Measurements from ENCODE around the gene HDAC4.

Gene HDAC4

GRCh38 chr2:239255218-239255617, 145.6 kb downstream of the HDAC4 start:
- no peak for DNase-seq (ENCODE audit: low read depth in 2 of 2)

GRCh38 chr2:239253701-239254436, 147.0 kb downstream of the HDAC4 start:
- no peak for DNase-seq (ENCODE audit: low read depth in 2 of 2)

GRCh38 chr2:239253264-239253663, 147.6 kb downstream of the HDAC4 start:
- DNase-seq (ENCODE audit: low read depth in 2 of 2): no peak

- DNase-seq (ENCODE audit: low read depth in 2 of 2): no peak
Measured at GRCh38 chr2:239252801-239253200, 148.0 kb downstream of the HDAC4 start.

- DNase-seq (ENCODE audit: low read depth in 2 of 2): no peak
Measured at GRCh38 chr2:239252393-239252792, 148.4 kb downstream of the HDAC4 start.

GRCh38 chr2:239251971-239252370, 148.8 kb downstream of the HDAC4 start:
- DNase-seq (ENCODE audit: low read depth in 2 of 2): no peak

- no peak for DNase-seq (ENCODE audit: low read depth in 2 of 2)
Measured at GRCh38 chr2:239250216-239251081, 150.4 kb downstream of the HDAC4 start.

DNA sequence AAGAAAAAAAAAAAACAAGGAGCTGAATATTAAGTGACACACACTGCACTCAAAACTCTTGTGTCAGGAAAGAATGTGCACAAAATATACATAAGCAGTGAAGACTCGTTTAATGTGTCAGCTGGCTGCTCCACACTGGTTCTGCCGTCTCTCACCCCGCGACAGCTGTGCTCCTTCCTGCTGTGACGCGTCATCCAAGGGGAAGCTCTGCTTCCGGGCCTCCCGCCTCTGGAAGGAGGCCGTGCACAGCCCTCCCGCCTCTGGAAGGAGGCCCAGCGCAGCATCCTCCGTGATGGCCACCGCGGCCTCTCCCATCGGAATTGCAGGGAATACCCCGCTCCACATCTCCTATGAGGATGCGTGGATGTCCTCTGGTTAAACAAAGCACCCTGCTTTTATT, 151.0 kb downstream of the HDAC4 start:
- no peak for DNase-seq (ENCODE audit: low read depth in 2 of 2)

DNA sequence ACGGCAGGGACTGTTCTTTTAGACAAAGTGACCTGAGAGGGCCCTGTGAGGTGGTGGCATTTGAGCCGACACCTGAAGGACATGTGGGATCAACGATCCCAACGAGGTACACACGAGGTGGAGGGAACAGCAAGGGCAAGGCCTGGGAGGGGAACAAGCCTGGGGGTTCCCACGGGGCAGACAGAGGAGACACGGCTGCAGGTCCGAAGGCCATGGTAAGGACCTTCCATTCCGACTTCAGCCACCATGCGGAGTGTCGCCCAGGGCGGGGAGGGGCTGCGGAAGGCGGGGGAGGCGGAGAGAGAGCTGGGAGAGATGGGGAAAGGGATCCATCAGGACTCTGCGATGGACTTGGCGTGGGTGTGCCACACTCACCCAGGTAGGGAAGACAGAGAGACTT, 151.8 kb downstream of the HDAC4 start:
- no peak for DNase-seq (ENCODE audit: low read depth in 2 of 2)

DNA sequence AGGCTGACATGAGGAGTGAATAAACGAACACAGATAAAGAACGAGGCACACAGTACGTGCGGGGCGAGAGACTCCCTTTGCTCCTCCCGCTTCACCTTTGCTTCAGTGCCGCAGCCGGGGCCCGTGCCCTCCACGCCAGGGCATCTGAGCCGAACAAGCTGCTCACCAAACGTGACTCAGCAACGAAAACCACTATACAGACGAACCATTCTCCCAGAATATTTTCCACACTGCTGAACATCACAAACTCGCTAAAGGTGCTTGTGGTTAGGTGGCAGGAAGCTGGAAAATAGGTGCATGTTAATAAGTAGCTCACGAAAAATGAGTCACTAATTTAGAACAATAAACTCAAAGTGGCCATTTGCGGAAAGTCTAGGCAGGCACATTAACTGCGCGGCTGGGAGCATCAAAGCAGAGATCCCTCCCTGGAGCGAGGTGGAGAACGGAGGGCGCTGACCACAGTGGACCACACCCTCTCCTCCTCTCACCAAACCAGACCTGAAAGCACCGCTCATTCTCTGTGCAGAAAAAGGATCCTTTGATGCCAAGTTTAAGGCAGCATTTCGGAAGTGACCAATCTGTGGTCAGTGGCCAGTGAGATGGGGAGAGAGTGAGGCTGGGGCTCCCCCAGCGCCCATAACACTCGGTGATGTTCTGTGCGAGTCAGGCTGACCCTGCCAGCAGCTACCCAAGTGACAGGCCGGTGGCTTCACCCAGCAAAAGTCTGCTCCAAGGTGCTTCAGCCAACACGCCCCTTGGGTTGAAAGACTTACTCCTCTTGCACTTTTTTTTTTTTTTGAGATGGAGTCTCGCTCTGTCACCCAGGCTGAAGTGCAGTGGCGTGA, 153.2 kb downstream of the HDAC4 start:
- DNase-seq (ENCODE audit: low read depth in 2 of 2): no peak

DNA sequence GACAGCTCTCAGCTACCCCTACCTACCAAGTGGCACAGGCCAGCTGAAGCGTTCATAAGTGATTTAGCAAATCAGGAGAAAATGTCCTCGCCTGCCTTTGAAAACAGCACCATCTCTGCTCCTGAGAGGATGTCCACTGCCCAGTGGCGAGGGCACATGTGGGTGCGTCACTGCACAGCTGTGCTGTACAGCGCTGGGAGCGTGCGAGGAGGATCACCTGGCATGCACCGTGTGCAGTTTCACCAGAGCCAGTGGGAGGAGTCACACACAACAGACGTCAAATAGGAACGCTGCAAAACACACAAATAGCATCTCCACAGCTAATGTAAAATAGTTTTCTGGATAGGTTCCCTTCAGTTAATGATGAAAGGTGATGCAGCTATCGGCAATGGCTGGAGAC, 154.1 kb downstream of the HDAC4 start:
- no peak for DNase-seq (ENCODE audit: low read depth in 2 of 2)

DNA sequence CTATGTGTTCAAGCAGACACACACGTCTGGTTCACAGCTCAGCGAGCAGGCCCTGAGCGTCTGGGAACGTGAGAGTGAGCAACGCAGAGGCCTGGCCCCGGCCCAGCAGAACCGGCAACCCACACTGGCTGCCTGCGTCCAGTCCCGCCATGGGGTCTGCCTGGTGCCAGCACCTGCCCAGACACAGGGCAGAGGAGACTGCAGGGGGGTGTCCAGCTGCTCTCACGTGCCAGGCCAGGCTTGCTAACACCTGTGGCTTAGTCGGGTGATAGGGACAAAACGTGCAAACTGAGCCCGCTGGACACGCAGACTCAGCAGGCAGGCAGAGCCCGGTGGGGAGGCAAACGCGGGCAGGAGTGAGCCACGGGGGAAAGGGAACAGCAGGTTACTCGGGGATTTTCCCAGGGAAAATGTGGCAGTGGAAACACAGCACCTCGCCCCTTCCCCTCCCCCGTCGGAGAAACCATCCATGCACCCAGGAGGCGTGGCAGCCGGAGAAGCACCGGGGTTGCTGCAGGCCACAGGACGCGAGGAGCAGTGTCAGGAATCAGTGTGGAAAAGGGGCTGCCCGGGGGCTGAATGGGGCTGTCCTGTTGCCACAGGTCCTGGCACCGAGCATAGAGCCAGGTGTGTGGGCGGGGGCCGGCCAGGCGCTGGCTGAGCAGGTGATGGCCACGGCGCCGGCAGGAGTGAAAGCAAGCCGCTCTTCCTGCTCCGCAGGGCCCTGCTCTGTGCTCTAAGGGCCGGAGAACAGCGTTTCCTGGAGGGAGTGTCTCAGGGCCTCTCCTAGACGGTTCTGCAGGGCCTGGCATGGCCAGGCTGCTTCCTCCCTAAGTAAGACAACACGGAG, 154.7 kb downstream of the HDAC4 start:
- DNase-seq (ENCODE audit: low read depth in 2 of 2): no peak

GRCh38 chr2:239245107-239245506, 155.7 kb downstream of the HDAC4 start:
- DNase-seq (ENCODE audit: low read depth in 2 of 2): no peak

- DNase-seq (ENCODE audit: low read depth in 2 of 2): no peak
Measured at GRCh38 chr2:239244625-239245024, 156.2 kb downstream of the HDAC4 start.

DNA sequence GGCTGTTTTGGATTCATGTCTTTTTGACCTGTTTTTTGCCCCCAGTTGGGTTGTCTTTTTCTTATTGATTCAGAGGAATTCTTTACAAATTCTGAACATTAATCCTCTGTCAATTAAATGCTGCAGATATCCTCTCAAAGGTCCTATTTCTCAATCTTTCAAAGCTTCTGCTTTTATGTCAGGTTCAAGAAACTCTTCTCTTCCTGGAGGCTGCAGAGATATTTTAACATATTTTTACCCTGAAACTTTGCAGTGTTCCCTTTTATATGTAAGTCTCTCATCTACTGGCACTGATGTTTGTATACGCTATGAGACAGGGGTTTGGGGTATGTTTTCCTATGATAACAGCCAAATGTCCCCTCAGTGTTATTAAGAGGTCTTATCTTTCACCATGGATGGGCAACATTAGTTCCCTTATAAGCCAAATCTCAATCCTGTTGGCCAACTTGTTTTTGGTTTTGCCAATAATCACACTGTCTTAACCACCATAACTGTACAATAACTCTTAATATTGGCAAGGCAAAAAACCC, 159.3 kb downstream of the HDAC4 start:
- no peak for DNase-seq (ENCODE audit: low read depth in 2 of 2)

DNA sequence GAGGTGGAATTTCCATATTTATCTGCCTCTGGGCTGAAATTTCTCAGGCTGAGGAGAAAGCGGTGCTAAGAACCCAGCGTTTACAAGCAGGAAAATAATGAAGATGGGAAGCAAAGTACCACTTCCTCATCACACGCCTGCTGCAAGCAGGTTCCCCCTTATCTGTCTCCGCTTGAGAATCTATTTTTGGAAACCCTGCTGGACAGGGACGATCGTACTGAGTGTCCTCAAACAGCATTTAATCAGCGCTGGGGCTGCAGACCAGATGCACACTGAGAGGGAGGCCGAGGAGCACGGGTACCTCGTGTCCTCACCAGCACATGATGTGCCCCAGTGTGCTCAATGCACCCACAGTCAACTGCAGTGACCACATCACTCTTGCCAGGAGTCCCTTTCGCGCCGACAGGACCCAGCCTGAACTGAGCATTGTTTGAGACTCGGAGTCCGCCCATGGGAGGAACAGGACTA, 160.4 kb downstream of the HDAC4 start:
- DNase-seq (ENCODE audit: low read depth in 2 of 2): no peak

- no peak for DNase-seq (ENCODE audit: low read depth in 2 of 2)
Measured at GRCh38 chr2:239239607-239240413, 161.0 kb downstream of the HDAC4 start.

GRCh38 chr2:239238839-239239606, 161.8 kb downstream of the HDAC4 start:
- no peak for DNase-seq (ENCODE audit: low read depth in 2 of 2)

DNA sequence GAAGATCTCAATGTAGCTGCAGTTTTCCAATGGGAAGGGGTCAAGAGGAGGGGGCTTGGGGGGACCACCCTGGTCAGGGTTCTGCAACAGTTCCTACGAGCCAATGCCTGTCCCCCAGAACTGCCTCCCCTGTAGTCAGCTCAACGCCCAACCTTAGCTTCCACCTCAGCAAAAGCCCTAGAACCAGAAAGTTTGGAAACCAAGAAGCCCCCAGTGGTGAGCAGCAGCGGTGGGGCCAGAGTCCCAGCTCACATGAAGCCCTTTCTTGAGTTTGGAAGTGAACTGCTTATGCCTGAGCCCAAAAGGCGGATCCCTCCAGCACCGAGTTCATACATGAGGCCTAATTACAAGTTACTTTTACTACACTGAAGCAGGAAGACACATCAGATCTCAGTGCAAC, 162.4 kb downstream of the HDAC4 start:
- no peak for DNase-seq (ENCODE audit: low read depth in 2 of 2)

Data from stimulated activated CD8-positive, alpha-beta memory T cell treated with anti-CD3 and anti-CD28 coated beads, Interleukin-7, amount 100 ng/mL, for 1 hour (primary cell).